HG03558 (cell line): ENCODE data around the gene FADS1.

ENCODE experiments used
- ATAC-seq: cut with Tn5 transposase; IDR thresholded peaks from one replicate; pipeline ENCODE4 v1.9.1; 2021; ENCODE audit warnings: moderate number of reproducible peaks; ENCODE audit not compliant: unreplicated experiment; ENCODE audit errors: extremely low read depth

FADS1 gene

DNA sequence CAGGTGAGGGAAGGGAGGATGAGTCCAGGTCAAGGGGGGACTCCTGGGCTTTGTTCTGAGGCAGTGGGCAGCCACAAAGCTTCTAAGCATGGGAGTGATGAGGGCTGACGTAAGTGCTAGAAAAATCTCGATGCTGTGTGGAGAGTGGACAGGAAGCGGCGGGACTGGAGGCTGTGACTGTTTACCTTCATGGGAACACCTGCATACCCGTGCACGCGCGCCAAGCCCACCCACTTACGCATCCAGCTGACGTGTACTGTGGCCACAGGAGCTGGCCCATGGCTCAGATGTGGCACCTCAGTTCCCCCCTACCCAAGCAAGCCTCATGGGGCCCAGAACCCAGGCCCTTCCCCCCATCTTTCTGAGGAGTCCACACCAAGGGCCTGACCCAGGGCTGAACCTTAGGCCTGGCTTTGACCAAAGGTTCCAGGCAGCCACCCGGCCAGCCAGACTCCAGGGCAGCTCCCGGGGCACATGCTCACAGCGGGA lies 50.4 kb downstream of the FADS1 start:
- ATAC-seq, result no peak

DNA sequence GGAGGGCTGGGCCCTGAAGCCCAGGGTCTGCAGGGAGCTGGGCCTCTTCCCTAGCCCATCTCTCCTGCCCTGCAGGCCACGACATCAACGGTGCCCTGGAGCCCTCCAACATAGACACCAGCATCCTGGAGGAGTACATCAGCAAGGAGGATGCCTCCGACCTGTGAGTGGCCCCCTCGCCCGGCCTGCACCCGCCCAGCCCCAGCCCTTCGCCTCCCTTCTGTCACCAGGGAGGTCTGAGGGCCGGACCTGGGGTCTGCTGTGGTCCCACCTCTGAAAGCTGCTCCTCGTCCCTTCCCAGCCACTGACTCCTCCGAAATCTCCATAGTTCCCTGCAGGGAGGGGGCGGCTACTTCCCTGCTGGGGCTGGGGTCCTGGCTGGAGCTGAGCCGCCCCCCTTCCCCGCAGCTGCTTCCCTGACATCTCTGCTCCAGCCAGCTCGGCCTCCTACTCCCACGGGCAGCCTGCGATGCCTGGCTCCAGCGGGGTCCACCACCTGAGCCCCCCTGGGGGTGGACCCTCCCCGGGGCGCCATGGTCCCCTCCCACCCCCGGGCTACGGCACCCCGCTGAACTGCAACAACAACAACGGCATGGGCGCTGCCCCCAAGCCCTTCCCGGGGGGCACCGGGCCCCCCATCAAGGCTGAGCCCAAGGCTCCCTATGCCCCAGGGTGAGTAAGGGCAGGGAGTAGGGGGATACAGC lies 51.1 kb downstream of the FADS1 start:
- ATAC-seq, result no peak

DNA sequence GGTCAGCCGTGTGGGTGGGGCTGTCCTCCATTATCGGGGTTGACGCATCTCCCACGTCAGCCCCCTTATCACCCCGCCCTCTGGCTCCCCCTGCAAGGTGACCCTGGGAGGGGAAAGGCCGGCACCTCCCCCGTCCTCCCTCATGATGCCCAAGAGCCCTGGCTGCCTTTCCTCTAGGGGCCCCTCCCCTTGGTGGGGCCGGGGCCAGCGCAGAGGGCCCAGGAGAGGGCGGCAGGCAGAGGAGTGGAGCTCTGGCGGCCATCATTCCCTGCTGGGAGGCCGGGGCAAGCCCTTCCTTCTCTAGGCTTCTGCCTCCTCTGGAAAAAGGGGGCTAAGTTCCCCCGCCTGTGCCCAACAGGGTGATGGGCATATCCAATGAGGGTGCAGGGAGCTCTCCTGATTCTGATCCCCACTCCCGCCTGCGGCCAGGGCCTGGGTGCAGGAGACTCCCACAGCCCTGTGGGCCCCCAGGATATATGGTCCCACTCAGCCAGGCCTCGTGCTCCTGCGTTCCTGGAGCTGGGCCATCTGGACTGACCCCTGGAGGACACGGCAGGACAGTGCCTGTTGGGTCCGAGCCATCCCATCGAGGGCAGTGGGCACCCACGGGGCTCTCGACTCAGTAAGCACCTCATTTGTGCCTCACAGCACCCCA lies 52.1 kb downstream of the FADS1 start:
- ATAC-seq, result no peak

DNA sequence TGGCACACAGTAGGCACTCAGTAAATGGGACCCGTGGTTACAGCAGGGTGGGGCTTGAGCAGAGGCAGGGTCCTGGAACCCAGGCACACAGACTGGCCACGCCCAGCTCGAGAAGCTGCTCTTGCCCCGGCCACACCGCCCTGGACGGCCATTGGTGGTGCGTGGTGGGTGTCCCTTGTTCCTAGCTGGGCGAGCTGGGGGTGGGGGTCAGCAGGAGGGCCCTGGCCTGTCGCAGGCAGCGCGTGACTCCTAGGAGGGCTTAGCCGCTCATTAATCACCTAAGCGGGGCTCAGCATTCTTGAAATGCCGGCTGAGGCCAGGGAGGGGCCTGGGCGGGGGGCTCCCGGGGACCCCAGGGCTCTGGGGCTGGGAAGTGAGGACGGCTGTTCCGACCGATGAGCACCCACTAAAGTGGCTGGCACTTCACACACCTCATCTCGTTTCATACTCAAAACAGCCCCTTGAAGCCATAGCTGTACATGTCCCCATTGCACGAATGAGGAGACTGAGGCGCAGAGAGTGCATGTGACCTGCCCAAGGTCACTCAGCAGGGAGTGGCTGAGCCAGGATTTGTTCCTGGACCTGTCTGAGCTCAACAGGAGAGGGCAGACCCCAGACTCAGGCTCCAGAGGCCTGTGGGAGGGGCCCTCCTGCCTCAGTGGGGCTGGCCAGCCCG lies 52.7 kb downstream of the FADS1 start:
- no peak for ATAC-seq

DNA sequence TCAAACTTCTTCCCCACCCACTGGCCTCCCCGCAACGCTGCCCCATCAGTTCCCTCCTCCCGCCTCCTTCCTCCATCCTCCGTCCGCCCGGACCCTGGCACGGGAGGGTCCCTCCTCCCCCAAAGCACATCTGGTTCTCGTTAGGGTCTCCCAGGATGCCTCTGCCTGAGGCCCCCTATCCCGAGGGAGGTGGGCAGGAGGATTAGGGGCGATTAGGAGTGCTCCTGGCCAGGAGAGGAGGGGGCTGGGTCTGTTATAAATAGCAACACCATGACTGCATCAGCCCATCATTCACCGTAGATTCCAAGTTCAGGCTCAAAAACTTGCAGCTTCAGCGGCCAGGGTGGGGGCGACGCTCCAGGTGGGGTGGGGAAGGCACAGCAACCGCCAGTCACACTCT lies 54.0 kb downstream of the FADS1 start:
- no peak for ATAC-seq

DNA sequence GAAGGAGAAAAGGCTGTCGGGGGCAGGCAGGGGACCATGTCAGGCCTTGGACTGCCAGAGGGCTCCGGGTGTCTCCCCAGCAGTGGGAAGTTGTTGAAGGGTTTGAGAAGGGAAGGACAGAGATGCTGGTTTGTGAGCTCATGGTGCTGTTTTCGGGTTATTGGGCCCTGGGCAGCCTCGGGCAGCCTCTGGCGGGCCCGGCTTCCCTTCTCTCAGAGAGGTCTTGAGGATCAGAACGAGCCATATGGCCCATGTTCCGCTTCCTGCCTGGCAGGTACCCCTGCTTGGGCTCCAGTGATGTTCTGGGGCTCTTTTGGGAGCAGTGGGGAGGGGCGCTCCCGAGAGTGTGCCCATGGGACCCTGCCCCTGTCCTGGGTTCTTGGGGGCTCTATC lies 54.6 kb downstream of the FADS1 start:
- no peak for ATAC-seq

DNA sequence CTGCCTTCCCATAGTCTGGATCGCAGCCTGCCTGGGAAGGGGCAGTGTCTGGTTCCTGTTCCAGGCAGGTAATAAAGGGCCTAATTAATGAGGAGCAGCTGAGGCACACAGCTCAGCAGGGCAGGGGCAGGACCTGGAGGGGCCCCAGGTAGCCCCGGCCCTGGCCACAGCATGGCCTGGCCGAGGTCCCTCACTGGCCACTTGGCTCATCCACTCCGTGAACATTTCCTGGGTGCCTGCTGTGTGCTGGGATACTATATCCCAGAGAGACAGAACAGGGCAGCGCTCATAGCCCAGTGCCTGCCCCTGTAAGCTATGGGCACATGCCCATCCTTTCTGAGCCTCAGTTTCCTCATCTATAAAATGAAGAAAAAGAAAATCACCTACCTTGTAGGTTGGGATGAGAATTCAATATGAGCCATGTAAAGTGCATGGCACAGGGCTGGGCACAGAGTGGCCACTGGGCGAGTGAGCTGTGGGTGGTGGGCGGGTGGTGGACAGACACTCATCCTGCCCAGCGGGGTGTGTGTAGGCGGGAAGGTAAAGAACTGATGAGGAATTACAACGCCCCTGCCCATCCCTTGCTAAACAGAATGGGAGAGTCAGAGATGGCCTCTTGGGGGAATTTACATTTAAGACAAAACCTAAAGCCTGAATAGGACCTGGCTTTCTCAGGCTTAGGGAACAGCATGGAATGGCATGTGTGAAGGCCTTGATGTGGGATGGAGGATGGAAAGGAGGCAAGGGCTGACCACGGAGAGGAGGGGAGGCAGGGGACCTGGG lies 55.2 kb downstream of the FADS1 start:
- ATAC-seq, result no peak

DNA sequence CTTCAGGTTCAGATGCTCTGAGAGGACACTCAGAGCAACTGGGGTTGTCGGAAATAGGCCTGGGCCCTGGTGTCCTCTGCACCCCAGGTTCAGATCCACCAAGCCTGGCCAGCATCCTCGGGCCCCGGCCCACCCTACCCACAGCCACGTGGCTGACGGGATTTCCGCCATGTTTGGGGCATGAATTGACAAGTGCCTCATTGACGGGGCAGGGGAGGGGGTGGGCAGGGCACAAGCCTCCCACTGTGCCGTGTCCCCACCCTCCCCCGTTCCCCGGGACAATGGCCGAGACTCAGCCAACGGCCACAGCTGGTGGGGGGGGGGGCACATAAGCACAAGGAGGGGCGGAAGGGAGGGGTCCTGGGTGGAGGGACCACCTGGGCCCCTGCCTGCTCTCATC lies 55.9 kb downstream of the FADS1 start:
- no peak for ATAC-seq

DNA sequence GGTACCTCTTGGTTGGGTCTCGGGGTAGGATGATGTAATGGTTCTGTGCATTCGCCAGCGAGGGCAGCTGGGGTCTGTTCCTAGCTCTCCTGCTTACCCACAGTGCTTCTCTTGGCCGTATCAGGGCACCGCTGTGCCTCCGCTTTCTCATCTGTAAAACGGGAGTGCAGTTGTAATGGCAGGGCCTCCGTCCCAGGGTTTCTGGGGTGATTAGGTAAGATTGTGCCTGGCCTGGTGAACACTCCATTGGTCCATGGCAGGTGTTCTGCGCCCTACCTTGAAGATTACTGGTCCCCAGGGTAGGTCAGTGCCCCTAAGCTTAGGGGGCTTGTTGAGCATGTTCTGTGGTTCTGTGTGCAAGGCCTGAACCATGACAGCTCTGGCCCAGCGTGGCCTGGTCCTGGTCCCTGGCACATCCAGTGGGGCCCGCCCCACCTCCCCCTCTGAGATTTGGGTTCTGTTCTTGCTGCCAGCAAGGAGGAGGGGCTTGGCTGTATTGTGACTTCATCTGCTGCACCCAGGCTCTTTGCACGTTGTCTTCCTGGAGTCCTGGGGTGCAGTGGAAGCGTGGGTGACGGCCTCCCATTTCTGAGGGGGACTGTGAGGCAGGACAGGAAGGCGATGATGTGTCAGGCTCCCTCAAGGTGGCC lies 59.5 kb downstream of the FADS1 start:
- ATAC-seq, result no peak

DNA sequence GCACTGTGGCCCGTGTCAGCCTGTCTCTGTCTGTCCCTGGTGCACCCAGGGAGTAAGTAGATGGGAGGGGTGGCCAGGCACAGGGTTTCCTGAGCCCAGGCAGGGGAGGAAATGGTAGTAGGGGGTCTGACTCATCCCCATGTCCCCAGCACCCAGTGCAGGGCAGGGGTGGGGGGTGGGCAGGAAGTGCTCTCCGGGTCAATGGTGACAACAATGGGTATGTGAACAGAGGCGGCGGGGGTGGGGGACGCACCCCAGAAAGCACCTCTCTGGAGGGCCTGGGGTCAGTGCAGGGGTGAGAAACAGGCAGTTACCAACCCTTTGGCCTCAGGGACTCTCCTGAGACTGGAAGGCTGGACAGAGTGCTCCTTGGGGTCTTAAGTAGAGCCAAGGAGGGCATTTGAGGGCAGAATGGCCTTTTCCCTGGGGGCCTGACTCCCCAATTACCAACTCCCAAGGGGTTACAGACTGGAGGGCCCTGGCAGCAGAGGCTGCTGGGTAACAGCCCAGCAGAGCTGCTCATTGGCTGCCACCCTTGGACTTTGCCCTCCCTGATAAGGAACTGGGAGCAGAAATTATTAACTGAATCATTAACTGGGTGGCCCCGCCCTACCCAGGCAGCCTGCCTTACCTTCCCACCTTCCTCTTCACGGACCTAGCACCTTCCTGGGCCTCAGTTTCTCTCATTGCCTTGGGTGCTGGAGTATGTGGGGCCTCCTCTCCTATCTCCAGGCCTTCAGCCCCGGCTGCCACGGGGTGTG lies 60.2 kb downstream of the FADS1 start:
- ATAC-seq, result no peak

DNA sequence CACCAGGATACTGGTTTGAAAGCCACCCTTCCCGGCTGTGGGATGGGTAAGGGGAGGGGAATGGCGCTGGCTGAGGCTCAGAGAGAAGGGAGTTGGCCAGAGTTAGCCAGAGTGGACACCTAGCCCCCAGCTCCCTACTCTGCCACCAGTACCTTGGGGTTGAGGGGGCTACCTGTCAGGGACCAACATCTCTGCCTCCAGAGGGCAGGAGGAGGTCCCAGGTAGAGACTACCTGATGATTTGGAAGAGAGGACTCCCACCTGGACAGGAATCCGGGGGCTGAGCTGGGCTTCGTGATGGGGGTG lies 60.7 kb downstream of the FADS1 start:
- no peak for ATAC-seq

DNA sequence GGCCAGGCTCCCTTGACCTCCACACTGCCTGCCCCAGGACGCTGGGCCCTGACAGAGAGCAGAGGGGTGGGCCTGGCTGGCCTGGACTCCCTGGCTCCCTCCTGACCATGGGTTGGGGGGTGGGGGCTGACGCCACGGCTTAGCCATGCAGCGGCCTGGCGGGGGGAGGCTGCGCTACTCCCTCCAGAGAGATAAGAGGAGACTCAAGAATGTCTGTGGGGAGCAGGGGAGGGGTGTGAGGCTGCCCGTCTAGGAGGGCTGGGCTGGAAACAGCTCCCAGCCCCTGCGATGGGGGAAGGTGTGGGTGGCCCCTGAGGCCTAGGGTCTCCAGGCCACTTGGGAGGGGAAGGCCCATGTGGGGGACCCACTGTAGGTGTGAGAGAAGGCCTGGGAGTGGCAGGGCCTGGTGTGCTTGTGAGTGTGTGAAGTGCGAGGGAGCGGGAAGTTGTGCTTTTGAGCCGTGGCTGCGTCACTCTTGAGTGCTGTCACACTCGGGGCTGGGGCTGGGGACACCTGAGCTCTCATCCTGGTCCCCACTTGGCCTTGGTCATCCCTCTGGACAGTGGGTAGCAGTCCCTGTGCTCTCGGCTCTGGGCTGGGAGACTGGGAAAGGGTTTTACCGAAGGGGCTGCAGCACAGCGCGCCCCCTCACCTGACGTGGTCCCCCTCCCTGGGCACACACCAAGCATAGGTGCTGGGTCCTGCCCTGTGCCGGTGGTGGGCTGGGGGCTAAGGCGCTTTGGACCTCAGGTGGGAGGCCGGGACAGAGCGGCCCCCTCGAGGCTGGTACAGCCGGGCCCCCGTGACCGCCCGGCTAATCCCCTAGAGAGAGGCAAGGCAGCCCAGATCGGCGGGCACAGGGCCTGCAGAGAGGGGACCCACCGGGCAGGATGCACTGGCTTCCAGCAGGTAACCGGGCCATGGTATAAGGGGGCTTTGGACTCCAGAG lies 62.0 kb downstream of the FADS1 start:
- no peak for ATAC-seq

DNA sequence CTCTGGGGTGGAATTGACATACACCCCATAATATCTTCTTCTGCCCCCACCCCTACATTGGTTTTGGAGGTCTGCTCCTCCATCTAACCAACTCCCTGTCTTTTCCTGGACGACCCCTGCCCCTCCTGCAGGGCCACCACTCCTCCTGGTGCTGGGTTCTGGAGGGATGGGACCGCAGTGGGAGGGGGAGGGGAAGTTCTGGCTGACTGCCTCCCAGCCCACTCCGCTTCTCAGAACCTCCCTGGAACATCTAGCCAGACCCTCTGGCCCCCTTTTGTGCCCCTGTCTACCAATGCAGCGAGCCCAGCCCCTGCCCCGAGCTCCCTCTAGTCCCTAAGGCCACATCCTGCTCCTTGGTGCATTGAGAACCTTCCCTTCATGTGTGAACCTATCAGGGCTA lies 63.1 kb downstream of the FADS1 start:
- ATAC-seq, result no peak

DNA sequence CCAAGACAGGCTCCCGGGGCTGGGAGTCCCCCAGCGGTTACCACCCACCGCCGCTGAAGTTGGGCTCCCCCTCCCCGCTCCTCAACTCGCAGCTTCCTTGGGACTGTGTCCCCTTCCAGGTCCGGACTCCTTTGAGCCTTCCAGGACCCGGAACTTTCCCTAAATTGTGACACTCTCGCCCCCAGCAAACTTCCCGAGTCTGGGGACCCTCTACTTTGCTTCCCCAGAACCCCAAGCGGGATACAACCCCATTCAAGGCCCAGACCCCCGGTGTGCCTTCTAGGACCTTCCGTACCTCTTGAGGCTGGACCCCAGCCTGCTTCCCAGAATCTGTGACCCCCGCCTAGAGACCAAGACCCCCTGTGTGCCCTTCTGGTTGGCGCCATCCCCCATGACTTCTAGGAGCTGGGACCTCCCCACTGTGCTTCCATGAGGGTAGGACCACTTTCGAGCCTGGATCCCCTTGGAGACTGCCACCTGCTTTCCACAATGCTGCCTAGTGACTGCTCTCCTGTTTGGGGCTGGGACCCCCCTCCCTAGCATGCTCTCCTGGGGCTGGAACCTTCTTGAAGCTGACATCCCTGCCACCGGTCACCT lies 63.8 kb downstream of the FADS1 start:
- ATAC-seq, result no peak

DNA sequence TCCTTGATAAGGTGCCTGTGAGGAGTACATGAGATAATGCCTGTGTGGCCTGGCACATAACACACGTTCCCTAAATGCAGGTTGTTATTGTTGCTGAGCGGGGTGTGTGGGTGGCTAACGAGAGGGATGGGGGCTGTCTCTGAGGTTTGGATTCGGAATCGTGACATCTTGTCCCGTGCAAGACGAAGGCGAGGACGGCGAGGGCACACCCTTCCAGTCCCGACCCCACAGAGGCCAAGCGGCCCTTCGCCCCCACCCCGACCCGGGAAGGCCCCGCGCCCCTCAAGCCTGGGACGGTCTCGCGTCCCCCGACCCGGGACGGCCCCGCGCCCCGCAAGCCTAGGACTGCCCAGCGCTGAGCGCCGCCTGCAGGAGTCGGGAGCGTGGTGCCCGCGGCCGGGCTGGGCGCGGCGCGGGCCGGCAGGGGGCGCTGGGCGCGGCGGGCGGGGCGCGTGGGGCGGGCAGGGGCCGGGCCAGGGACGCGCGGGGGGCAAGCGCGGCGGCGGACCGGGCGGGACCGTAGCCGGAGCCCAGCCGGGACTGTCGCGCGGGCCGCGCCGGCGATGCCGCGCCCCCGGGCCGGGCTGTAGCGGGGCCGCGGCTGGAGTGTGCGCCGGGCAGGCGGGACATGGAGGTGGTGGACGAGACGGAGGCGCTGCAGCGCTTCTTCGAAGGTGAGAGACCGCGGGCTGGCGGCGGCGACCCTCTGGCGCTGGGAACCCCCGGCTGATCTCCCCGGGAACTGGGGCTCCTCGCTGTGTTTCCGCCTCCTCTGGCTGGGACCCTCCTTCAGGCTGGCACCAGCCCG lies 64.5 kb downstream of the FADS1 start, which contains the start of gene MYRF:
Gene MYRF (plus strand): TSS at position 520 of the 808 bp plus-strand sequence. CDS start 109 bp downstream, at position 629.
- ATAC-seq, result no peak

DNA sequence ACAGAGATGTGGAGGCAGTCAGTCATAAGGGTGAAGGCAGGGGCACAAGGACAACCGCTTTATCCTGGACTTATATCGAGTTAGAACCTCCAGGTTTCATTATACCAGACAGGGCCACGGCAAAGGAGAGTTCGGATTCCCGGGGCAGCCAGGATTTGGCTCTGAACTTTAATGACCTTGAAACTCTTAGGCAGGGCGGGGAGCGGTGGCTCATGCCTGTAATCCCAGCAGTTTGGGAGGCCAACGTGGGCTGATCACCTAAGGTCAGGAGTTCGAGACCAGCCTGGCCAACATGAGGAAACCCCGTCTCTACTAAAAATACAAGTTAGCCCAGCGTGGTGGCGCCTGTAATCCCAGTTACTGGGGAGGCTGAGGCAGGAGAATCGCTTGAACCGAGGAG lies 65.4 kb downstream of the FADS1 start:
- ATAC-seq, result no peak

DNA sequence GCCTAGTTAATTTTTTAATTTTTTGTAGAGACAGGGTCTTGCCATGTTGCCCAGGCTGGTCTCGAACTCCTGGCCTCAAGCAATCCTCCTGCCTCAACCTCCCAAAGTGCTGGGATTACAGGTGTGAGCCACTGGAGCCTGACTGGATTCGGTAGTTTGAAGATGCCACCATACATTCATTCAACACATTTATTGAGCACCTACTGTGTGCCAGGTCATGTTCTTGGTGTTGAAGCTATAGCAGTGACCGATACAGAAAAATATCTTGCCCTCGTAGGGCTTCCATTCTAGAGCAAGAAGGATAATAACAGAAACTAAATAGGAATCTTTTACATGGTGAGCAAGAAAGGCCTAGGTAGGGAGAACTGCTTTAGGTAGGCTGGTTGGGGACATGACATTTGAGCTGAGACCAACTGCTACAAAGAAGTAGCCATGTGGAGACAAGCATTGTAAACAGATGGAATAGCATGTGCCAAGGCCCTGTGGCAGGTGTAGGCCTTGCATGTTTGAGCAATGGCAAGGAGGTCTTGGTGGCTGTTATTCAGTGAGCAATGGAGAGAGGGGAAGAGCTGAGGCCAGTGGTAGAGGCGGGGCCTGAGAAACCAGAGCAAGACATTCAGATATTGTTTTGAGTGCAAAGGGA lies 66.1 kb downstream of the FADS1 start:
- no peak for ATAC-seq
